Measurements from ENCODE around the gene COL6A1. TPM values are rescaled to one million over a fixed set of nuclear protein-coding genes. Genes with fewer than 3 reads are reported as not detected.

Gene COL6A1
- polyA plus RNA-seq, 1 donor from 2014 or later, result 29.4 TPM

DNA sequence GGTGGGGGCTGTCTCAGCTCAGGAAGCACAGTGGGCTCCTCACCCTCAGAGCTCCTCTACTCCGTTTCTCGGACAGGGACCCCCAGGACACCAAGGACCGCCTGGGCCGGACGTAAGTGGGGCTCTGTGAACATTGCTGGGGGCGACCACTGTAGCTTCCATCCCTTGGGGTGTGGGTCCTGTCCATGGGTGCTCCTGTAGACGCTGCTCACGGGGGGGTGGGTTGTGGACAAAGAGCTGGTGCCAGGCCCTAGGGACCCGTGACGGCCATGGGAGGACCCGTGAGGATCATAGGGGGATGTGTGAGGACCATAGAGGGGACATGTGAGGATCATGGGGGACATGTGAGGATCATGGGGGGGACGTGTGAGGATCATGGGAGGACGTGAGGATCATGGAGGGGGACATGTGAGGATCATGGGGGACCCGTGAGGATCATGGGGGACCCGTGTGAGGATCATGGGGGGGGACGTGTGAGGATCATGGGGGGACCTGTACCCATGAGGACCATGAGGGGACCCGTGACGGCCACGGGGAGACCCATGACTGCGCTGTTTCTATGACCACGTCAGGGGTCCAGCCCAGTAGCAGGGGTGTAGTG, 18.1 kb downstream of the COL6A1 start:
- no peaks in the 10 kb centered on the region for H3K79me2 ChIP-seq (replicated peaks; ENCODE audit: insufficient read depth, low read length)
- H3K27ac ChIP-seq (ENCODE audit: low read length), result no peak overlapping the region
- no peaks in the 10 kb centered on the region for H3K36me3 ChIP-seq (ENCODE audit: insufficient read depth, low read length)
- no peak for TF ChIP-seq RAD21 (conservative IDR thresholded peaks at IDR 0.05)
- TF ChIP-seq MXI1 (conservative IDR thresholded peaks at IDR 0.05; ENCODE audit: poor library complexity, severe bottlenecking), result no peak
- H3K4me3 ChIP-seq (ENCODE audit: low read length), result no peak overlapping the region
- no peak overlapping the region for H3K9ac ChIP-seq (ENCODE audit: low read length)
- no peaks in the 10 kb centered on the region for H3F3A ChIP-seq (ENCODE audit: insufficient read depth, low read length, poor library complexity, severe bottlenecking)
- no peak overlapping the region for H2AFZ ChIP-seq (ENCODE audit: low read depth, low read length)
- H3K4me2 ChIP-seq (ENCODE audit: low read length), result no peak overlapping the region
- no peaks in the 10 kb centered on the region for H3K27me3 ChIP-seq (ENCODE audit: insufficient read depth, low read depth, low read length)
- H4K20me1 ChIP-seq (ENCODE audit: insufficient read depth), result no peaks in the 10 kb centered on the region
- no peaks in the 10 kb centered on the region for H3K9me2 ChIP-seq (ENCODE audit: insufficient read depth, low read length)
- H3K9me3 ChIP-seq (ENCODE audit: low read length), result no peaks in the 10 kb centered on the region

DNA sequence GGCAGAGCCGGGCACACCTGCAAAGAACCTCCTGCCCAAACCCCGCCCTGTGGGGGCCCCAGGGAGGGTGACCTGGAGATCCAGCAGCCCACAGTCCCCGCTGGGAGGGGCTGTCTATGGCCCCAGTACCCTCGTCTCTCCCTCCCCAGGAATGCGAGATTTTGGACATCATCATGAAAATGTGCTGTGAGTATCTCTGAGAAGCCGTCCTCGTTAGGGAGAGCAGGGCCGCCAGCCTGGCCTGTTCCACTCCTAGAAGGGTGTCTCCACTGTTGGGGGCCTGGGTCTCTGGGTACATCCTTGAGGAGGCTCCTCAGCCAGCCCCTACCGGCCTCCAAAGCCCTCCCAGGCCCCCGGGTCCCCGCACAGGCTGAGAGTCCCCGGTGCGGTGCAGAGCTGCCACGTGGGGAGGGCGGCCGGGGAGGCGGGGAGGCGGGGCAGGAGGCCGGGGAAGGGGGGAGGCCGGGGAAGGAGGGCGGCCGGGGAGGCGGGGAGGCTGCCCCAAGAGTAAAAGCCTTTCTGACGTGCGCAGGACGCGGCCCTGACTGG, 18.7 kb downstream of the COL6A1 start:
- Histone ChIP-seq H3K9ac (ENCODE audit: low read length) (no peak overlapping the region), H3K27ac (ENCODE audit: low read length) (no peak overlapping the region), H3K36me3 (ENCODE audit: insufficient read depth, low read length) (no peaks in the 10 kb centered on the region), H3K9me3 (ENCODE audit: low read length) (no peaks in the 10 kb centered on the region), H3K4me3 (ENCODE audit: low read length) (no peak overlapping the region), H3K79me2 (replicated peaks; ENCODE audit: insufficient read depth, low read length) (no peaks in the 10 kb centered on the region), H4K20me1 (ENCODE audit: insufficient read depth) (no peaks in the 10 kb centered on the region), H2AFZ (ENCODE audit: low read depth, low read length) (no peak overlapping the region), H3K9me2 (ENCODE audit: insufficient read depth, low read length) (no peaks in the 10 kb centered on the region), H3K27me3 (ENCODE audit: insufficient read depth, low read depth, low read length) (no peaks in the 10 kb centered on the region), H3K4me2 (ENCODE audit: low read length) (no peak overlapping the region), H3F3A (ENCODE audit: insufficient read depth, low read length, poor library complexity, severe bottlenecking) (no peaks in the 10 kb centered on the region)
- TF ChIP-seq EZH2 (IDR thresholded peaks at IDR 0.05; ENCODE audit: borderline replicate concordance, insufficient read depth, low read length, poor library complexity, severe bottlenecking), result no peak
- TF ChIP-seq POLR2AphosphoS5 (IDR thresholded peaks at IDR 0.05), result no peak
- TF ChIP-seq RAD21 (conservative IDR thresholded peaks at IDR 0.05), result no peak
- TF ChIP-seq TAF1 (IDR thresholded peaks at IDR 0.05; ENCODE audit: low read depth), result no peak
- no peak for TF ChIP-seq REST (IDR thresholded peaks at IDR 0.05; ENCODE audit: borderline replicate concordance)
- no peak for TF ChIP-seq SMC3 (conservative IDR thresholded peaks at IDR 0.05; ENCODE audit: poor library complexity)
- TF ChIP-seq MXI1 (conservative IDR thresholded peaks at IDR 0.05; ENCODE audit: poor library complexity, severe bottlenecking), result no peak
- TF ChIP-seq CTCF (IDR thresholded peaks at IDR 0.05; ENCODE audit: poor library complexity, severe bottlenecking), result no peak
- no peak for TF ChIP-seq EP300 (conservative IDR thresholded peaks at IDR 0.05; ENCODE audit: poor library complexity, severe bottlenecking)

Data from neural cell (in vitro differentiated cells).